Measurements from ENCODE around the gene NHLRC1. TPM values are rescaled to one million over a fixed set of nuclear protein-coding genes. Genes with fewer than 3 reads are reported as not detected.
"Not testable (repeated sequence)": the region's sequence is repeated elsewhere in the genome, so short reads cannot be mapped to it uniquely, and the experiment has no call there.

Gene NHLRC1
- total RNA-seq, 4 donors from 2014 or later, result 0.49 to 1.8 (median 1.3) TPM

- TF ChIP-seq POLR2A (IDR thresholded peaks at IDR 0.05) (peak in 3 of 4 donors; percentile 78 to 90 (median 89)), CTCF (IDR thresholded peaks at IDR 0.05) (peak in 2 of 6 experiments; percentile 4 to 7)
- no peaks in the 10 kb centered on the region for H3K27me3 ChIP-seq
- peaks cover 0 to 7% (median 0%) of the 10 kb centered on the region in 3 donors for H3K36me3 ChIP-seq
- H3K9me3 ChIP-seq, result no peaks in the 10 kb centered on the region
- peaks cover 11 to 32% (median 13%) of the 10 kb centered on the region in 3 donors for H3K4me1 ChIP-seq
- H3K27ac ChIP-seq, result peak within 1 kb of the TSS; percentile 93 to 99 (median 95)
- peak within 1 kb of the TSS; percentile 89 to 99 (median 95) for H3K4me3 ChIP-seq
- WGBS, 2 donors, result 0% methylated on average over 3 of the region's 87 CpGs; no CpG with 5 or more reads in 1 of the 2 donors
- intact Hi-C loops (cut with DNase I), result no loop called here
- DNase-seq, result peak; percentile 95
Measured at GRCh38 chr6:18155150-18155863, 32.8 kb upstream of the NHLRC1 start, which contains the start of gene KDM1B. Gene KDM1B (plus strand): TSS chr6:18155422. CDS start chr6:18159896, 4,474 bp downstream.

DNA sequence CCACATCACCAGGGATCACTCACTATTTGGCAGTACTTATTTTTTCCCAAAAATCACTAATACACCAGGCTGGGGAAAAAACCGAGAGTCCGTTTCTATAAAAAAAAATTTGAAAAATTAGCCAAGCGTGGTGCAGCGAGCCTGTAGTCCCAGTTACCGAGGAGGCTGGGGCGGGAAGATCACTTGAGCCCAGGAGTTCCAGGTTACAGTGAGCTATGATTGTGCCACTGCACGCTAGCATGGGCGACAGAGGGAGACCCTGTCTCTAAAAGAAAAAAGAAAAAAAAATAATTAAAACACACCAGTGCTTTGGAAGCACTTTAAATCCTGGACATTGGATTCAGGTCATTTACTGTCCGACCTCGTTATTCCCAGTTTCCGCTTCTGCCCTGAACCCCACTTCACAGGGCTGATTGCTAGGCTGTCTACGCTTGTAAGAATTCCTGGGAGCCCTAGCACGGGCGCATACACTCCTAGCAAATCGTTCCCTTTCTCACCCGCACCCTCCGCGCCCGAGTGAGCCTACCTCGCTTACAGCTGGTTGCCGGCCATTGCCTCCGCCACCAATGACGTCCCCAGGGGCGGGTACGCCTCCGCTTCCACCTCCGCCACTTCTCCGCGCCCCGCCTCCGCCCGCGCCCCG lies 32.2 kb upstream of the NHLRC1 start, which contains the start of gene TPMT:
TSS of gene TPMT (minus strand) at position 571 of the 643 bp plus-strand sequence. CDS start 5,950 bp downstream, outside the sequence.
- TF ChIP-seq POLR2A (IDR thresholded peaks at IDR 0.05), result peak in 2 of 4 donors; percentile 60 to 62
- TF ChIP-seq CTCF (IDR thresholded peaks at IDR 0.05), result no peak
- H3K9me3 ChIP-seq, result no peaks in the 10 kb centered on the region
- WGBS, 2 donors, result 0 to 2% methylated on average over 12 to 27 of the region's 34 CpGs
- H3K4me3 ChIP-seq, result peak within 1 kb of the TSS; percentile 89 to 99 (median 95)
- H3K4me1 ChIP-seq, result peaks cover 11 to 32% (median 13%) of the 10 kb centered on the region in 3 donors
- H3K27me3 ChIP-seq, result no peaks in the 10 kb centered on the region
- H3K36me3 ChIP-seq, result no peaks in the 10 kb centered on the region
- intact Hi-C loops (cut with DNase I), result loop anchor here (5.0 kb wide), 1 partner anchor 108 kb away; the partner anchor contains the start of gene DEK
- H3K27ac ChIP-seq, result peak within 1 kb of the TSS; percentile 93 to 99 (median 95)
- DNase-seq, result no peak

GRCh38 chr6:18153311-18153703 lies 30.8 kb upstream of the NHLRC1 start:
- Histone ChIP-seq H3K4me1 (peaks cover 11 to 32% (median 13%) of the 10 kb centered on the region in 3 donors), H3K27me3 (no peaks in the 10 kb centered on the region), H3K4me3 (no peak overlapping the region), H3K9me3 (no peaks in the 10 kb centered on the region), H3K36me3 (peaks cover 0 to 7% (median 0%) of the 10 kb centered on the region in 3 donors), H3K27ac (peak overlapping the region in 2 of 4 donors; percentile 41 to 45)
- TF ChIP-seq POLR2A (IDR thresholded peaks at IDR 0.05) (no peak), CTCF (IDR thresholded peaks at IDR 0.05) (no peak)
- intact Hi-C loops (cut with DNase I), result loop anchor here (5.0 kb wide), 1 partner anchor 109 kb away; the partner anchor contains the start of gene DEK
- no peak for DNase-seq

GRCh38 chr6:18151801-18152200 lies 29.3 kb upstream of the NHLRC1 start:
- H3K9me3 ChIP-seq, result no peaks in the 10 kb centered on the region
- intact Hi-C loops (cut with DNase I), result loop anchor here (5.0 kb wide), 1 partner anchor 110 kb away; the partner anchor contains the start of gene DEK
- 81 to 87% methylated on average over 3 of the region's 3 CpGs for WGBS, 2 donors

GRCh38 chr6:18151391-18151790 lies 28.9 kb upstream of the NHLRC1 start:
- intact Hi-C loops (cut with DNase I), result loop anchor here (5.0 kb wide), 1 partner anchor 111 kb away; the partner anchor contains the start of gene DEK
- DNase-seq, H3K27me3 ChIP-seq, H3K27ac ChIP-seq, H3K9me3 ChIP-seq, H3K4me3 ChIP-seq: not testable (repeated sequence)
- WGBS, 2 donors, result 92 to 93% methylated on average over 3 of the region's 3 CpGs
- peaks cover 11 to 28% (median 13%) of the 10 kb centered on the region in 3 donors for H3K4me1 ChIP-seq
- peaks cover 0 to 23% (median 0%) of the 10 kb centered on the region in 3 donors for H3K36me3 ChIP-seq

More at GRCh38 chr6:18151801-18152200, 29.3 kb upstream of the NHLRC1 start:
- H3K36me3 ChIP-seq, result peaks cover 0 to 21% (median 0%) of the 10 kb centered on the region in 3 donors
- H3K27me3 ChIP-seq, result no peaks in the 10 kb centered on the region
- no peak overlapping the region for H3K4me3 ChIP-seq
- H3K27ac ChIP-seq, result no peak overlapping the region
- no peak for TF ChIP-seq CTCF (IDR thresholded peaks at IDR 0.05)
- TF ChIP-seq POLR2A (IDR thresholded peaks at IDR 0.05), result no peak
- DNase-seq, result no peak
- H3K4me1 ChIP-seq, result peaks cover 11 to 32% (median 13%) of the 10 kb centered on the region in 3 donors

All from esophagus squamous epithelium (tissue), 5 donors.